WTC11 (cell line): ENCODE results near the gene RGMA. TPM values are rescaled to one million over a fixed set of nuclear protein-coding genes. Genes with fewer than 3 reads are reported as not detected.

ENCODE experiments used
- ATAC-seq: fragments of 200-7000 bp; cut with Tn5 transposase; 2 replicates; pipeline ENCODE4 v1.10.0; 2021; ENCODE audit warnings: mild to moderate bottlenecking, moderate library complexity
- CTCF ChIA-PET: fragments of 300-600 bp; sonication (Branson Sonifier 250); formaldehyde crosslinking; loops from one replicate; lab custom pipeline; 2021; ENCODE audit warnings: antibody characterized with exemption; lab: Charles Lee
- POLR2A ChIA-PET: fragments of 350-600 bp; sonication (Branson Sonifier 250); formaldehyde crosslinking; loops from one replicate; lab custom pipeline; 2021; ENCODE audit warnings: antibody characterized with exemption; lab: Charles Lee
- DNase-seq: peaks from one replicate; pipeline ENCODE4 v3.0.0; 2021; ENCODE audit warnings: low spot score
- H3K27ac Mint-ChIP-seq: 2 replicates; pipeline ENCODE4 v1.8.0; 2021; ENCODE audit warnings: mixed read lengths
- H3K27me3 Mint-ChIP-seq: 2 replicates; pipeline ENCODE4 v1.8.0; 2021; ENCODE audit warnings: low read depth, mild to moderate bottlenecking, moderate library complexity, mixed read lengths
- H3K36me3 Mint-ChIP-seq: 2 replicates; pipeline ENCODE4 v1.8.0; 2021; ENCODE audit warnings: mixed read lengths
- H3K4me1 Mint-ChIP-seq: 2 replicates; pipeline ENCODE4 v1.8.0; 2022; ENCODE audit warnings: mixed read lengths
- H3K4me3 Mint-ChIP-seq: 2 replicates; pipeline ENCODE4 v1.8.0; 2021; ENCODE audit warnings: mild to moderate bottlenecking, moderate library complexity, mixed read lengths
- H3K9me3 Mint-ChIP-seq: 2 replicates; pipeline ENCODE4 v1.8.0; 2021; ENCODE audit warnings: mixed read lengths
- ATF1 ChIP-seq: sonication (generic); formaldehyde crosslinking; IDR thresholded peaks from 2 replicates; pipeline ENCODE4 v1.8.1; 2023; ENCODE audit warnings: mild to moderate bottlenecking, moderate library complexity, missing genetic modification reagents
- ATF3 ChIP-seq: sonication (generic); formaldehyde crosslinking; conservative IDR thresholded peaks from 2 replicates; pipeline ENCODE4 v1.8.1; 2022; ENCODE audit warnings: mild to moderate bottlenecking, missing genetic modification reagents
- CTCF ChIP-seq: fragments of 200-600 bp; IDR thresholded peaks from 2 replicates; pipeline ENCODE4 v1.8.0; 2022; ENCODE audit warnings: antibody characterized with exemption
- ELF4 ChIP-seq: sonication (generic); formaldehyde crosslinking; IDR thresholded peaks from 2 replicates; pipeline ENCODE4 v1.8.1; 2022; ENCODE audit warnings: low read depth, mild to moderate bottlenecking, moderate library complexity, missing genetic modification reagents
- FOXP1 ChIP-seq: sonication (generic); formaldehyde crosslinking; IDR thresholded peaks from 2 replicates; pipeline ENCODE4 v1.8.0; 2022; ENCODE audit warnings: missing genetic modification reagents, mild to moderate bottlenecking, moderate library complexity, borderline replicate concordance
- GABPB1 ChIP-seq: sonication (generic); formaldehyde crosslinking; IDR thresholded peaks from 2 replicates; pipeline ENCODE4 v1.8.1; 2023; ENCODE audit warnings: mild to moderate bottlenecking, missing genetic modification reagents
- HMGXB4 ChIP-seq: sonication (generic); formaldehyde crosslinking; IDR thresholded peaks from 2 replicates; pipeline ENCODE4 v1.8.1; 2023; ENCODE audit warnings: mild to moderate bottlenecking, moderate library complexity, missing genetic modification reagents
- IRF1 ChIP-seq: sonication (generic); formaldehyde crosslinking; IDR thresholded peaks from 2 replicates; pipeline ENCODE4 v1.8.0; 2023; ENCODE audit warnings: missing genetic modification reagents
- JUN ChIP-seq: sonication (generic); formaldehyde crosslinking; IDR thresholded peaks from 2 replicates; pipeline ENCODE4 v1.8.0; 2023; ENCODE audit warnings: mild to moderate bottlenecking, missing genetic modification reagents
- MAX ChIP-seq: sonication (generic); formaldehyde crosslinking; IDR thresholded peaks from 2 replicates; pipeline ENCODE4 v1.8.0; 2022; ENCODE audit warnings: mild to moderate bottlenecking, missing genetic modification reagents
- MLX ChIP-seq: sonication (generic); formaldehyde crosslinking; IDR thresholded peaks from 2 replicates; pipeline ENCODE4 v1.8.1; 2023; ENCODE audit warnings: mild to moderate bottlenecking, missing genetic modification reagents, moderate library complexity
- OVOL2 ChIP-seq: fragments of 250-450 bp; sonication (Bioruptor Pico); IDR thresholded peaks from 2 replicates; pipeline ENCODE4 v1.9.0; 2021; ENCODE audit warnings: mild to moderate bottlenecking, borderline replicate concordance
- USF1 ChIP-seq: sonication (generic); formaldehyde crosslinking; IDR thresholded peaks from 2 replicates; pipeline ENCODE4 v1.8.0; 2022; ENCODE audit warnings: mild to moderate bottlenecking, missing genetic modification reagents
- ZMAT4 ChIP-seq: fragments of 250-450 bp; sonication (Bioruptor Pico); IDR thresholded peaks from 2 replicates; pipeline ENCODE4 v1.9.0; 2021; ENCODE audit warnings: mild to moderate bottlenecking
- ZNF121 ChIP-seq: sonication (generic); formaldehyde crosslinking; IDR thresholded peaks from 2 replicates; pipeline ENCODE4 v1.8.0; 2023; ENCODE audit warnings: missing genetic modification reagents
- ZNF138 ChIP-seq: sonication (generic); formaldehyde crosslinking; conservative IDR thresholded peaks from 2 replicates; pipeline ENCODE4 v1.8.1; 2022; ENCODE audit warnings: mild to moderate bottlenecking, moderate library complexity, missing genetic modification reagents
- ZNF219 ChIP-seq: sonication (generic); formaldehyde crosslinking; IDR thresholded peaks from 2 replicates; pipeline ENCODE4 v1.8.0; 2023; ENCODE audit warnings: missing genetic modification reagents, mild to moderate bottlenecking, borderline replicate concordance
- ZNF423 ChIP-seq: fragments of 250-450 bp; sonication (Bioruptor Pico); IDR thresholded peaks from 2 replicates; pipeline ENCODE4 v2.1.2; 2022; ENCODE audit warnings: mild to moderate bottlenecking, moderate library complexity
- total RNA-seq: library from RNA; stranded (reverse); gene quantifications from 3 replicates; pipeline ENCODE4 v1.2.3, GENCODE V29; 2021

Gene RGMA
- total RNA-seq, 1 experiment from 2014 or later, result 47.2 TPM

- Mint-ChIP-seq H3K27me3 (peaks cover under 1% of the 10 kb centered on the region; the same call in 1 of the 2 replicates), H3K9me3 (no peaks in the 10 kb centered on the region), H3K27ac (no peak overlapping the region), H3K4me1 (peaks cover 70% of the 10 kb centered on the region), H3K4me3 (no peak overlapping the region), H3K36me3 (peaks cover 13% of the 10 kb centered on the region)
- DNase-seq (no peak), ATAC-seq (no peak)
- POLR2A ChIA-PET, result interaction anchor here (1.5 kb wide), 1 partner anchor 15 kb away, joined by 3 read pairs; no protein-coding TSS in a partner anchor
- CTCF ChIA-PET, result interaction anchor here (6.6 kb wide), 1 partner anchor 19 kb away, joined by 53 read pairs; no protein-coding TSS in a partner anchor
- TF ChIP-seq ZNF138 (CRISPR knock-in tag) (no peak), OVOL2 (CRISPR knock-in tag) (no peak), ZNF423 (no peak), ATF1 (CRISPR knock-in tag) (no peak), FOXP1 (CRISPR knock-in tag) (no peak), ATF3 (CRISPR knock-in tag) (no peak)
These were observed 20.3 kb downstream of the RGMA start for GRCh38 chr15:93068581-93069199.

GRCh38 chr15:93067649-93068085 lies 21.3 kb downstream of the RGMA start:
- H3K4me1 Mint-ChIP-seq, result peaks cover 75% of the 10 kb centered on the region
- ChIA-PET CTCF (interaction anchor here (0.6 to 1.0 kb wide), 2 partner anchors 20 to 194 kb away, joined by 3 read pairs; no protein-coding TSS in a partner anchor), POLR2A (no interaction called here)
- ATAC-seq (no peak), DNase-seq (no peak)
- no peak overlapping the region for H3K27ac Mint-ChIP-seq
- no peak for TF ChIP-seq ELF4
- no peak for TF ChIP-seq GABPB1 (CRISPR knock-in tag)
- TF ChIP-seq USF1 (CRISPR knock-in tag), result no peak
- no peak for TF ChIP-seq HMGXB4 (CRISPR knock-in tag)
- TF ChIP-seq JUN (CRISPR knock-in tag), result no peak
- TF ChIP-seq MAX (CRISPR knock-in tag), result no peak
- TF ChIP-seq MLX, result no peak
- no peak for TF ChIP-seq ZMAT4 (CRISPR knock-in tag)
- H3K9me3 Mint-ChIP-seq, result no peaks in the 10 kb centered on the region
- H3K36me3 Mint-ChIP-seq, result peaks cover 13% of the 10 kb centered on the region
- no peaks in the 10 kb centered on the region for H3K27me3 Mint-ChIP-seq
- H3K4me3 Mint-ChIP-seq, result no peak overlapping the region

- DNase-seq (no peak), ATAC-seq (no peak)
- ChIA-PET CTCF (interaction anchor here (1.0 kb wide), 1 partner anchor 20 kb away, joined by 3 read pairs; no protein-coding TSS in a partner anchor), POLR2A (no interaction called here)
- Mint-ChIP-seq H3K9me3 (no peaks in the 10 kb centered on the region), H3K36me3 (peaks cover 13% of the 10 kb centered on the region), H3K4me3 (no peak overlapping the region), H3K27ac (no peak overlapping the region), H3K4me1 (peaks cover 82% of the 10 kb centered on the region), H3K27me3 (no peaks in the 10 kb centered on the region)
- no peak for TF ChIP-seq ZNF219 (CRISPR knock-in tag)
- no peak for TF ChIP-seq MAX (CRISPR knock-in tag)
- no peak for TF ChIP-seq FOXP1 (CRISPR knock-in tag)
- TF ChIP-seq ZNF121 (CRISPR knock-in tag), result no peak
- no peak for TF ChIP-seq IRF1
- no peak for TF ChIP-seq CTCF
These were observed 22.0 kb downstream of the RGMA start for GRCh38 chr15:93066834-93067648.
